Caco-2 (cell line): ENCODE measurements around the gene CLMN. TPM values are rescaled to one million over a fixed set of nuclear protein-coding genes. Genes with fewer than 3 reads are reported as not detected.

Experiments used
- Bru-seq: library from RNA; stranded (reverse); fragments of 400-500 nt; gene quantifications from one replicate; lab custom pipeline; 2021; lab: Mats Ljungman, UMichigan
- BruChase-seq, 2 experiments: library from RNA; stranded (reverse); fragments of 400-500 nt; gene quantifications; one replicate each; lab custom pipeline; 2021; lab: Mats Ljungman, UMichigan
- BruUV-seq: library from RNA; stranded (reverse); fragments of 400-500 nt; replicated peaks from 2 replicates; lab custom pipeline; 2021; lab: Mats Ljungman, UMichigan
- CTCF ChIA-PET: fragments of 300-600 bp; sonication (Branson Sonifier 250); formaldehyde crosslinking; loops from one replicate; lab custom pipeline; 2022; ENCODE audit warnings: antibody characterized with exemption; lab: Charles Lee
- POLR2A ChIA-PET: fragments of 300-600 bp; sonication (Branson Sonifier 250); formaldehyde crosslinking; loops from one replicate; lab custom pipeline; 2022; ENCODE audit warnings: antibody characterized with exemption; lab: Charles Lee
- DNase-seq, 2 experiments: peaks; one replicate each; pipeline versions ENCODE4 v3.0.0 to v3.0.0-alpha.2; 2020 to 2022
- H3K27me3 ChIP-seq: replicated peaks from 2 replicates; pipeline ENCODE4 v1.6.0; 2011; ENCODE audit warnings: low read length; ENCODE audit not compliant: control insufficient read depth, insufficient read depth
- H3K36me3 ChIP-seq: 2 replicates; pipeline ENCODE4 v1.5.1; 2011; ENCODE audit warnings: low read length; ENCODE audit not compliant: control insufficient read depth, insufficient read depth
- H3K4me1 ChIP-seq: fragments of 250-450 bp; sonication (Bioruptor Pico); 2 replicates; pipeline ENCODE4 v1.5.1; 2020; ENCODE audit warnings: mild to moderate bottlenecking
- H3K4me3 ChIP-seq: 2 replicates; pipeline ENCODE4 v1.5.1; 2011; ENCODE audit warnings: low read depth, mild to moderate bottlenecking, control low read depth, low read length
- H3K9me3 ChIP-seq: fragments of 250-450 bp; sonication (Bioruptor Pico); 2 replicates; pipeline ENCODE4 v1.5.1; 2020; ENCODE audit warnings: mild to moderate bottlenecking, moderate library complexity
- H3K27ac Mint-ChIP-seq: one replicate; pipeline ENCODE4 v1.8.0; 2022; ENCODE audit warnings: mixed read lengths; ENCODE audit not compliant: unreplicated experiment
- H3K27me3 Mint-ChIP-seq: one replicate; pipeline ENCODE4 v1.8.0; 2022; ENCODE audit warnings: mixed read lengths; ENCODE audit not compliant: insufficient read depth, unreplicated experiment
- H3K36me3 Mint-ChIP-seq: one replicate; pipeline ENCODE4 v1.8.0; 2022; ENCODE audit warnings: mild to moderate bottlenecking, mixed read lengths; ENCODE audit not compliant: insufficient read depth, unreplicated experiment
- H3K4me1 Mint-ChIP-seq: one replicate; pipeline ENCODE4 v1.8.0; 2022; ENCODE audit warnings: low read depth, mixed read lengths; ENCODE audit not compliant: unreplicated experiment
- H3K4me3 Mint-ChIP-seq: one replicate; pipeline ENCODE4 v1.8.0; 2022; ENCODE audit warnings: mild to moderate bottlenecking, moderate library complexity, mixed read lengths; ENCODE audit not compliant: unreplicated experiment
- H3K9me3 Mint-ChIP-seq: one replicate; pipeline ENCODE4 v1.8.0; 2022; ENCODE audit warnings: mixed read lengths; ENCODE audit not compliant: unreplicated experiment
- intact Hi-C: fragments of 100-400 bp; cut with micrococcal nuclease; formaldehyde crosslinking; loops from one replicate; pipeline ENCODE4 v1.10.0; 2022; ENCODE audit not compliant: unreplicated experiment
- long read RNA-seq: library from polyadenylated mRNA; stranded (forward); transcript quantifications from one replicate; pipeline ENCODE4 v2.0.0, GENCODE V29; 2022
- total RNA-seq: library from RNA; stranded (reverse); gene quantifications from 2 replicates; pipeline ENCODE4 v1.2.3, GENCODE V29; 2022
- TF ChIP-seq, protein P1 (sequence below), 2 experiments: fragments of 200-600 bp in 1 of 2; IDR thresholded peaks; 1 replicate in 1 of 2; 2 replicates in 1 of 2; pipeline versions ENCODE4 v1.5.1 to v1.8.0; 2011 to 2022; ENCODE audit warnings: antibody characterized with exemption in 1 of 2, control low read depth in 1 of 2, inconsistent platforms in 1 of 2, low read depth in 1 of 2, low read length in 1 of 2, mild to moderate bottlenecking in 1 of 2, moderate library complexity in 1 of 2; ENCODE audit not compliant: insufficient read depth in 1 of 2, severe bottlenecking in 1 of 2, unreplicated experiment in 1 of 2

The CLMN gene
- total RNA-seq, result 5.2 and 6.7 TPM in 2 replicates
- percentile 41 among the genes with signal in this experiment for Bru-seq, nascent RNA
- percentile 43 among the genes with signal in this experiment for BruChase-seq, experiment 1, labeled RNA remaining after a 2-hour chase
- percentile 40 among the genes with signal in this experiment for BruChase-seq, experiment 2, labeled RNA remaining after a 6-hour chase
- long read RNA-seq, result 0 reads

- no peak within 1 kb of the TSS for H3K27ac Mint-ChIP-seq
- intact Hi-C loops, result no loop called here
- peaks cover 10% of the 10 kb centered on the region for H3K4me1 Mint-ChIP-seq
- Histone ChIP-seq H3K4me1 (no peaks in the 10 kb centered on the region), H3K36me3 (no peaks in the 10 kb centered on the region), H3K27me3 (no peaks in the 10 kb centered on the region), H3K4me3 (peak within 1 kb of the TSS; percentile 76), H3K9me3 (no peaks in the 10 kb centered on the region)
- no peaks in the 10 kb centered on the region for H3K36me3 Mint-ChIP-seq
- TF ChIP-seq, protein P1, sequence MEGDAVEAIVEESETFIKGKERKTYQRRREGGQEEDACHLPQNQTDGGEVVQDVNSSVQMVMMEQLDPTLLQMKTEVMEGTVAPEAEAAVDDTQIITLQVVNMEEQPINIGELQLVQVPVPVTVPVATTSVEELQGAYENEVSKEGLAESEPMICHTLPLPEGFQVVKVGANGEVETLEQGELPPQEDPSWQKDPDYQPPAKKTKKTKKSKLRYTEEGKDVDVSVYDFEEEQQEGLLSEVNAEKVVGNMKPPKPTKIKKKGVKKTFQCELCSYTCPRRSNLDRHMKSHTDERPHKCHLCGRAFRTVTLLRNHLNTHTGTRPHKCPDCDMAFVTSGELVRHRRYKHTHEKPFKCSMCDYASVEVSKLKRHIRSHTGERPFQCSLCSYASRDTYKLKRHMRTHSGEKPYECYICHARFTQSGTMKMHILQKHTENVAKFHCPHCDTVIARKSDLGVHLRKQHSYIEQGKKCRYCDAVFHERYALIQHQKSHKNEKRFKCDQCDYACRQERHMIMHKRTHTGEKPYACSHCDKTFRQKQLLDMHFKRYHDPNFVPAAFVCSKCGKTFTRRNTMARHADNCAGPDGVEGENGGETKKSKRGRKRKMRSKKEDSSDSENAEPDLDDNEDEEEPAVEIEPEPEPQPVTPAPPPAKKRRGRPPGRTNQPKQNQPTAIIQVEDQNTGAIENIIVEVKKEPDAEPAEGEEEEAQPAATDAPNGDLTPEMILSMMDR (IDR thresholded peaks at IDR 0.05; ENCODE audit: insufficient read depth in 1 of 2, low read depth in 1 of 2, low read length in 1 of 2, severe bottlenecking in 1 of 2, unreplicated experiment in 1 of 2), result no peak
- peak within 1 kb of the TSS; percentile 78 for H3K4me3 Mint-ChIP-seq
- ChIA-PET POLR2A (no interaction called here), CTCF (interaction anchor here (0.7 kb wide), 1 partner anchor 162 kb away, joined by 3 read pairs; no protein-coding TSS in a partner anchor)
- H3K9me3 Mint-ChIP-seq, result no peaks in the 10 kb centered on the region
- no peaks in the 10 kb centered on the region for H3K27me3 Mint-ChIP-seq
- DNase-seq, result peak in 1 of 2 experiments; percentile 60
- no TSS peak for BruUV-seq
These were observed at the start of gene CLMN for GRCh38 chr14:95319312-95320077. Gene CLMN, minus strand, starts transcription at chr14:95319908. Its CDS starts 116 bp downstream, at chr14:95319792.

GRCh38 chr14:95365401-95365800 is 45.7 kb upstream of the CLMN start:
- CTCF ChIA-PET, result no interaction called here
- Mint-ChIP-seq H3K9me3 (no peaks in the 10 kb centered on the region), H3K27ac (no peak overlapping the region), H3K36me3 (no peaks in the 10 kb centered on the region), H3K4me3 (no peak overlapping the region), H3K27me3 (no peaks in the 10 kb centered on the region), H3K4me1 (no peaks in the 10 kb centered on the region)
- Histone ChIP-seq H3K9me3 (no peaks in the 10 kb centered on the region), H3K36me3 (no peaks in the 10 kb centered on the region), H3K27me3 (no peaks in the 10 kb centered on the region), H3K4me1 (no peaks in the 10 kb centered on the region), H3K4me3 (no peak overlapping the region)
- no peak for DNase-seq
- POLR2A ChIA-PET, result no interaction called here
- BruUV-seq, result no TSS peak
- intact Hi-C loops, result no loop called here
- TF ChIP-seq, protein P1 (IDR thresholded peaks at IDR 0.05; ENCODE audit: insufficient read depth in 1 of 2, low read depth in 1 of 2, low read length in 1 of 2, severe bottlenecking in 1 of 2, unreplicated experiment in 1 of 2), result no peak

GRCh38 chr14:95364481-95365209 is 44.9 kb upstream of the CLMN start:
- no peaks in the 10 kb centered on the region for H3K4me1 Mint-ChIP-seq
- DNase-seq, result no peak
- intact Hi-C loops, result no loop called here
- ChIA-PET POLR2A (no interaction called here), CTCF (no interaction called here)
- Histone ChIP-seq H3K4me3 (no peak overlapping the region), H3K27me3 (no peaks in the 10 kb centered on the region), H3K9me3 (no peaks in the 10 kb centered on the region), H3K4me1 (no peaks in the 10 kb centered on the region), H3K36me3 (no peaks in the 10 kb centered on the region)
- TF ChIP-seq, protein P1 (IDR thresholded peaks at IDR 0.05; ENCODE audit: insufficient read depth in 1 of 2, low read depth in 1 of 2, low read length in 1 of 2, severe bottlenecking in 1 of 2, unreplicated experiment in 1 of 2), result no peak
- no peaks in the 10 kb centered on the region for H3K9me3 Mint-ChIP-seq
- no peak overlapping the region for H3K27ac Mint-ChIP-seq
- H3K4me3 Mint-ChIP-seq, result no peak overlapping the region
- H3K36me3 Mint-ChIP-seq, result no peaks in the 10 kb centered on the region
- no TSS peak for BruUV-seq
- no peaks in the 10 kb centered on the region for H3K27me3 Mint-ChIP-seq
